ENCODE results near the gene SLC9B1.

Gene SLC9B1

DNA sequence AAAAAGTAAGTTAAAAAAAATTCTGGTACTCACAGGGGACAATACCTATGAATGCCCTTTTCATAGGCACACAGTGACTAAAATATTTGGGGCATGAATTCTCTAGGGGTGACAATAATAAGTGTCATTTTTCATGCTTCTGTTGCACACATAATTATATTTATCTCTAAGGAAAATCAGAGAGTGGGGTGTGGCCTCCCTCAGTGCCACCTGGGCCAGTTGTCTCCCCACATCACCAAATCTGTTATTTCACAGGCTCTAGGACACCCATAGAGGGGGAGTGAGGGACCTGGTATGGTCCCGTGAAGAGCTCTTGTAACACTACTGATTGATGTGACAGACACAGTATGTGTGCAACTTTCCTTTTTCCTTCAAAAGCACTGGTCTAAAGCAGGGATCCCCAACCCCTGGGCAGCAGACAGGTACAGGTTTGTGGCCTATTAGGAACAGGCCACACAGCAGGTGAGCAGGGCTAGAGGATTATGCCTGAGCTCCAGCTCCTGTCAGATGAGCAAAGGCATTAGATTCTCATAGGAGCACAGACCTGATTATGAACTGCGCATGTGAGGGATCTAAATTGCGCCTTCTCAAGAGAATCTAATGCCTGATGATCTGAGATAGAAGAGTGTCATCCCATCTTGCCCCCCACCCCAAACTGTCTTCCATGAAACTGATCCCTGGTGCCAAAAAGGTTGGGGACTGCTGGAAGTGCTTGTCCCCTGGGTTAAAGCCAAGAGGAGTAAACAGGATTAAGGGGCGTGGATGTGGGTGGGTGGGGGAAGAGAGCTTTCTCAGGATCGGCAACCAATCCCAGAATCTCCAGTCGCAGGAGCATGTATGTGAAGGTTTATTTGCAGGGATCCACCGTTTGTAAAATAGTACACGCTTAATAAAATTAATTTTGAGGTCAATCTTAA lies 856 bp downstream of the SLC9B1 start:
- H3K4me3 ChIP-seq (ENCODE audit: low read depth, low read length) = peak overlapping the region; percentile 61
- TF ChIP-seq, protein P1, sequence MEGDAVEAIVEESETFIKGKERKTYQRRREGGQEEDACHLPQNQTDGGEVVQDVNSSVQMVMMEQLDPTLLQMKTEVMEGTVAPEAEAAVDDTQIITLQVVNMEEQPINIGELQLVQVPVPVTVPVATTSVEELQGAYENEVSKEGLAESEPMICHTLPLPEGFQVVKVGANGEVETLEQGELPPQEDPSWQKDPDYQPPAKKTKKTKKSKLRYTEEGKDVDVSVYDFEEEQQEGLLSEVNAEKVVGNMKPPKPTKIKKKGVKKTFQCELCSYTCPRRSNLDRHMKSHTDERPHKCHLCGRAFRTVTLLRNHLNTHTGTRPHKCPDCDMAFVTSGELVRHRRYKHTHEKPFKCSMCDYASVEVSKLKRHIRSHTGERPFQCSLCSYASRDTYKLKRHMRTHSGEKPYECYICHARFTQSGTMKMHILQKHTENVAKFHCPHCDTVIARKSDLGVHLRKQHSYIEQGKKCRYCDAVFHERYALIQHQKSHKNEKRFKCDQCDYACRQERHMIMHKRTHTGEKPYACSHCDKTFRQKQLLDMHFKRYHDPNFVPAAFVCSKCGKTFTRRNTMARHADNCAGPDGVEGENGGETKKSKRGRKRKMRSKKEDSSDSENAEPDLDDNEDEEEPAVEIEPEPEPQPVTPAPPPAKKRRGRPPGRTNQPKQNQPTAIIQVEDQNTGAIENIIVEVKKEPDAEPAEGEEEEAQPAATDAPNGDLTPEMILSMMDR (IDR thresholded peaks at IDR 0.05; ENCODE audit: insufficient read depth, low read length, missing control alignments) = no peak
- CTCF ChIA-PET = interaction anchor here (0.6 to 2.0 kb wide), 4 partner anchors 9 to 400 kb away, joined by 3 to 9 read pairs (median 3); no protein-coding TSS in a partner anchor
- POLR2A ChIA-PET = interaction anchor here (1.1 kb wide), 1 partner anchor 190 kb away, joined by 3 read pairs; no protein-coding TSS in a partner anchor
- no peak for DNase-seq (ENCODE audit: low read depth, low spot score)

DNA sequence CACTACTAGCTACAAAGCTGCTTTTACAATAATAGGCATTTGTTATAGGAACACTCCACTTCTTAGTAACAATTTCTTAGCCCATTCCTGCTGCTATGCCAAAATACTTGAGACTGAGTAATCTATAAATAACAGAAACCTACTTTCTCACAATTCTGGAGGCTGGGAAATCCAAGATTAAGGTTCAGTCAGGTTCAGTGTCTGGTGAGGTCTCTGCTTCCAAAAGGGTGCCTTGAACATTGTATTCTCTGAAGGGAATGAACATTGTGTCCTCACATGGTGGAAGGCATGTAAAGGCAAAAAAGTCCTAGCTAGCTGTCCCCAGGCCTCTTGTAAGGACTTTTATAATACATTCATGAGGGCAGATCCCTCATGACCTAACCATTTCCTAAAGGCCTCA lies 7.0 kb downstream of the SLC9B1 start:
- TF ChIP-seq, protein P1 (IDR thresholded peaks at IDR 0.05; ENCODE audit: insufficient read depth, low read length, missing control alignments) = no peak
- no peak overlapping the region for H3K4me3 ChIP-seq (ENCODE audit: low read depth, low read length)
- POLR2A ChIA-PET = no interaction called here
- CTCF ChIA-PET = interaction anchor here (0.7 to 4.6 kb wide), 8 partner anchors 78 to 580 kb away, joined by 3 to 40 read pairs (median 4); partner anchors contain the start of genes BDH2 and MANBA
- DNase-seq (ENCODE audit: low read depth, low spot score) = no peak

DNA sequence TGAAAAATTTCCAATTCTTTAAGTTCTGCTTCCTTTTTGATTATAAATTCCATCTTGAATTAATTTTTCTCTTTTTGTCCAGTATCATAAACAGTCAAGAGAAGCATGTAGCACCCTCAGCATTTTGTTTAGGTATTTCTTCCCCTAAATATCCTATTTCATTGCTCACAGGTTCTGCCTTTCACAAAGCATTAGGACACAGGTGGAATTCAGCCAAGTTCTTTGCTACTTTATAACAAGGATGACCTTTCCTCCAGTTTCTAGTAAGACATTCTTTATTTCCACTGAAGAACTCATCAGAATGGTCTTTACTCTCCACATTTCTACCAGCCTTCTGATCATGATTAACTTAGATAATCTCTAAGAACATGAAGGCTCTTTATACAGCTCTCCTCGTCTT lies 7.4 kb downstream of the SLC9B1 start:
- ChIA-PET CTCF (interaction anchor here (1.4 to 4.6 kb wide), 4 partner anchors 80 to 392 kb away, joined by 3 to 40 read pairs (median 10); partner anchors contain the start of genes BDH2 and MANBA), POLR2A (no interaction called here)
- no peak overlapping the region for H3K4me3 ChIP-seq (ENCODE audit: low read depth, low read length)
- TF ChIP-seq, protein P1 (IDR thresholded peaks at IDR 0.05; ENCODE audit: insufficient read depth, low read length, missing control alignments) = no peak
- DNase-seq (ENCODE audit: low read depth, low spot score) = no peak

DNA sequence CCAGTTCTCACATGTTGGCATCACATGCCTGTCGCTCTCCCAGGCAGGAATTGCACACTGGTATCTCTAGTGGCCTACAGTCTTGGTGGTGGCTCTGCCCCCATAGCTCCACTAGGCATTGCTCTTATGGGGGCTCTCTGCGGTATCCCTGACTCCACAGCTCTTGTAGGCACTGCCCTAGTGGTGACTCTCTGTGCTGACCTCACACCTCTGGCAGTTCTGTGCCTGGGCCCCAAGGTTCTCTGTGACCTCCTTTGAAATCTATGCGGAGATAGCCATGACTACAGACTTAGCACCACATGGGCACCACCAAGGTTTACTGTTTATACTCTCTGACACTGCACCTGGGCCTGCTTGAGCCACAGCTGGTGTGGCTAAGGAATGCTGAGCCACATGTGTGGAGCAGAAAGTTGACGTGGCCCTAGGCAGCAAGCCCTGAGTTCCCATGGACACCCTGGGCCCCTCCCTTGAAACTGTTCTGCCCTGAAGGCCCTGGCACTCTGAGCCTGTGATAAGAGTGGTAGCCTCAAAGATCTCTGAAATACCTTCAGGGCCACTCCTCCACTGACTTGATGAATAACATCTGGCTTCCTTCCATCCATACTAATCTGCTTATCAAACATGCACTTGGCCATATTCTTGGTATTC lies 8.0 kb downstream of the SLC9B1 start:
- ChIA-PET CTCF (interaction anchor here (1.0 to 4.6 kb wide), 12 partner anchors 9 to 392 kb away, joined by 3 to 40 read pairs (median 4); partner anchors contain the start of genes BDH2 and MANBA), POLR2A (no interaction called here)
- DNase-seq (ENCODE audit: low read depth, low spot score) = no peak
- TF ChIP-seq, protein P1 (IDR thresholded peaks at IDR 0.05; ENCODE audit: insufficient read depth, low read length, missing control alignments) = no peak
- no peak overlapping the region for H3K4me3 ChIP-seq (ENCODE audit: low read depth, low read length)

DNA sequence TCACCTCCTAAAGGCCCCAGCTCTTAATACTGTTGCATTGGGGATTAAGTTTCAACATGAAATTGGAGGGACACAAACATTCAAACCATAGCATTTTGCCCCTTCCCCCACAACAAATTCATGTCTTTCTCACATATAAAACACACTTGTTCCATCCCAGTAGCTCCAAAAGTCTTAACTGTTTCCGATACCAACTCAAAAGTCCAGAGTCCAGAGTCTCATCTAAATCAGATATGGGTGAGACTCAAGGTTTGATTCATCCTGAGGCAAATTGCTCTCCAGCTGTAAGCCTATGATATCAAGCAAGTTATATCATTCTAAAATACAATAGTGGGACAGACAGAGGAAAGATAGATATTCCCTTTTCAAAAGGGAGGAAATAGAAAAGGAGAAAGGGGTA lies 8.7 kb downstream of the SLC9B1 start:
- TF ChIP-seq, protein P1 (IDR thresholded peaks at IDR 0.05; ENCODE audit: insufficient read depth, low read length, missing control alignments) = no peak
- DNase-seq (ENCODE audit: low read depth, low spot score) = no peak
- H3K4me3 ChIP-seq (ENCODE audit: low read depth, low read length) = no peak overlapping the region
- ChIA-PET CTCF (interaction anchor here (0.9 to 4.6 kb wide), 12 partner anchors 9 to 578 kb away, joined by 3 to 40 read pairs (median 4); partner anchors contain the start of gene BDH2), POLR2A (no interaction called here)

Data from AG04449 (cell line).